Testis (tissue), 2 donors: ENCODE data around the gene ERMN.

Source experiments
- CTCF ChIP-seq, 3 experiments: fragments of 450-650 bp in 2 of 3; fragments of 200-600 bp in 1 of 3; sonication (generic) in 1 of 3; IDR thresholded peaks; one replicate each; pipeline ENCODE4 v1.5.1; 2016 to 2019; ENCODE audit warnings: antibody characterized with exemption in 3 of 3, mild to moderate bottlenecking in 2 of 3, moderate library complexity in 1 of 3
- POLR2A ChIP-seq: fragments of 450-650 bp; IDR thresholded peaks from one replicate; pipeline ENCODE4 v1.6.1; 2017; ENCODE audit warnings: antibody characterized with exemption, mild to moderate bottlenecking, moderate library complexity

- no peak for TF ChIP-seq POLR2A
- no peak for TF ChIP-seq CTCF (IDR thresholded peaks at IDR 0.05)
Measured at GRCh38 chr2:157364257-157364974, 38.8 kb upstream of the ERMN start.
